ENCODE data around the gene PHYHD1. TPM values are rescaled to one million over a fixed set of nuclear protein-coding genes. Genes with fewer than 3 reads are reported as not detected.

Gene PHYHD1
- total RNA-seq, 1 donor from 2014 or later: 6.0 TPM

- Mint-ChIP-seq H3K27ac (ENCODE audit: unreplicated experiment) (no peak overlapping the region), H3K36me3 (ENCODE audit: unreplicated experiment) (peaks cover 3% of the 10 kb centered on the region), H3K9me3 (ENCODE audit: unreplicated experiment) (no peaks in the 10 kb centered on the region), H3K27me3 (ENCODE audit: unreplicated experiment) (no peaks in the 10 kb centered on the region), H3K4me1 (ENCODE audit: unreplicated experiment) (peaks cover 31% of the 10 kb centered on the region), H3K4me3 (ENCODE audit: unreplicated experiment) (no peak overlapping the region)
- TF ChIP-seq, protein P1, sequence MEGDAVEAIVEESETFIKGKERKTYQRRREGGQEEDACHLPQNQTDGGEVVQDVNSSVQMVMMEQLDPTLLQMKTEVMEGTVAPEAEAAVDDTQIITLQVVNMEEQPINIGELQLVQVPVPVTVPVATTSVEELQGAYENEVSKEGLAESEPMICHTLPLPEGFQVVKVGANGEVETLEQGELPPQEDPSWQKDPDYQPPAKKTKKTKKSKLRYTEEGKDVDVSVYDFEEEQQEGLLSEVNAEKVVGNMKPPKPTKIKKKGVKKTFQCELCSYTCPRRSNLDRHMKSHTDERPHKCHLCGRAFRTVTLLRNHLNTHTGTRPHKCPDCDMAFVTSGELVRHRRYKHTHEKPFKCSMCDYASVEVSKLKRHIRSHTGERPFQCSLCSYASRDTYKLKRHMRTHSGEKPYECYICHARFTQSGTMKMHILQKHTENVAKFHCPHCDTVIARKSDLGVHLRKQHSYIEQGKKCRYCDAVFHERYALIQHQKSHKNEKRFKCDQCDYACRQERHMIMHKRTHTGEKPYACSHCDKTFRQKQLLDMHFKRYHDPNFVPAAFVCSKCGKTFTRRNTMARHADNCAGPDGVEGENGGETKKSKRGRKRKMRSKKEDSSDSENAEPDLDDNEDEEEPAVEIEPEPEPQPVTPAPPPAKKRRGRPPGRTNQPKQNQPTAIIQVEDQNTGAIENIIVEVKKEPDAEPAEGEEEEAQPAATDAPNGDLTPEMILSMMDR (IDR thresholded peaks at IDR 0.05): no peak
- DNase-seq (ENCODE audit: extremely low spot score, unreplicated experiment): no peak
These were observed 19.4 kb upstream of the PHYHD1 start for GRCh38 chr9:128901379-128901778.

- H3K4me3 Mint-ChIP-seq (ENCODE audit: unreplicated experiment): no peak overlapping the region
- H3K9me3 Mint-ChIP-seq (ENCODE audit: unreplicated experiment): no peaks in the 10 kb centered on the region
- TF ChIP-seq, protein P1 (IDR thresholded peaks at IDR 0.05): no peak
- no peaks in the 10 kb centered on the region for H3K27me3 Mint-ChIP-seq (ENCODE audit: unreplicated experiment)
- peaks cover 3% of the 10 kb centered on the region for H3K36me3 Mint-ChIP-seq (ENCODE audit: unreplicated experiment)
- H3K27ac Mint-ChIP-seq (ENCODE audit: unreplicated experiment): no peak overlapping the region
- H3K4me1 Mint-ChIP-seq (ENCODE audit: unreplicated experiment): peaks cover 32% of the 10 kb centered on the region
- no peak for DNase-seq (ENCODE audit: extremely low spot score, unreplicated experiment)
These were observed 19.0 kb upstream of the PHYHD1 start for GRCh38 chr9:128901822-128902221.

DNA sequence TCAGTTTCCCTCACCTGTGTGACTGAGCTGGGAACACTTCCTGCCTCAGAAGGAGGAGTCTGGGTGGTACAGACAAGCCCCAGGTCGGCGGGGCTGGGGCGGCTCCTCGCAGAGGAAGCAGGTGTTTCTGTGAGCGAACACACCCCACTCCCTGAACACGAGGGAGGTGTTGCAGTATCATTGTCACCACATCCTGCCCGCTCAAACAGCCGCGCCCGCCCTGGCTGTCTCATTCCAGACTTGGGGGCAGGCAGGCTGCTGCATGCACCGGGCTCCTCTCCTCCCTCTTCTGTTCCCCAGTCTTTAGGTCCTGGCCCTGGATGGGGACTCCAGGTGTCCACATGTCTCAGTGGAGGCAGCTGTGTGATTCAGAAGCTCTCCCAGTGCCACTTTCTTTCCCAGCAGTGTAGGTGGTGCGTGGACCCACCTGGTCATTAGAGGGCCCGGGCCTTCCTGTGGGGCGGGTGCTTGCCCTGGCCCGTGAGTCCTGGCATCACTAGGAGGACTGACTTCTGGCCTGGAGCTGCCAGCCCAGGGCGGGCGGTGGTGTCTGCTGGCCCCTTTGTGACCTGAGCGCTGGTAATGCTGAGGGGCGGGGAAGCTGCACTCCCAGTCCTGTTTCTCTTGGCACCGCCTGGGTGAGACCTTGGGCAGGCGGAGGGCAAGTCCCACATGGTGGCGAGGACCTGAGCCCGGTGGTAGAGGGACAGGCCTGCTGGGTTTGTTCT lies 18.3 kb upstream of the PHYHD1 start:
- TF ChIP-seq, protein P1 (IDR thresholded peaks at IDR 0.05): no peak
- peaks cover 8% of the 10 kb centered on the region for H3K36me3 Mint-ChIP-seq (ENCODE audit: unreplicated experiment)
- H3K4me1 Mint-ChIP-seq (ENCODE audit: unreplicated experiment): peaks cover 32% of the 10 kb centered on the region

GRCh38 chr9:128903079-128903461 lies 17.7 kb upstream of the PHYHD1 start:
- no peak for DNase-seq (ENCODE audit: extremely low spot score, unreplicated experiment)
- Mint-ChIP-seq H3K9me3 (ENCODE audit: unreplicated experiment) (no peaks in the 10 kb centered on the region), H3K4me1 (ENCODE audit: unreplicated experiment) (peaks cover 32% of the 10 kb centered on the region), H3K36me3 (ENCODE audit: unreplicated experiment) (peaks cover 12% of the 10 kb centered on the region), H3K27me3 (ENCODE audit: unreplicated experiment) (no peaks in the 10 kb centered on the region), H3K27ac (ENCODE audit: unreplicated experiment) (no peak overlapping the region), H3K4me3 (ENCODE audit: unreplicated experiment) (no peak overlapping the region)
- TF ChIP-seq, protein P1 (IDR thresholded peaks at IDR 0.05): no peak

More for the DNA sequence above, 18.3 kb upstream of the PHYHD1 start:
- Mint-ChIP-seq H3K27me3 (ENCODE audit: unreplicated experiment) (no peaks in the 10 kb centered on the region), H3K4me3 (ENCODE audit: unreplicated experiment) (no peak overlapping the region), H3K9me3 (ENCODE audit: unreplicated experiment) (no peaks in the 10 kb centered on the region), H3K27ac (ENCODE audit: unreplicated experiment) (no peak overlapping the region)
- no peak for DNase-seq (ENCODE audit: extremely low spot score, unreplicated experiment)

GRCh38 chr9:128903871-128904620 lies 16.7 kb upstream of the PHYHD1 start:
- no peak for DNase-seq (ENCODE audit: extremely low spot score, unreplicated experiment)
- peaks cover 18% of the 10 kb centered on the region for H3K36me3 Mint-ChIP-seq (ENCODE audit: unreplicated experiment)
- H3K9me3 Mint-ChIP-seq (ENCODE audit: unreplicated experiment): no peaks in the 10 kb centered on the region
- no peak overlapping the region for H3K4me3 Mint-ChIP-seq (ENCODE audit: unreplicated experiment)
- H3K27me3 Mint-ChIP-seq (ENCODE audit: unreplicated experiment): no peaks in the 10 kb centered on the region
- peak overlapping the region; percentile 73 for H3K27ac Mint-ChIP-seq (ENCODE audit: unreplicated experiment)
- TF ChIP-seq, protein P1 (IDR thresholded peaks at IDR 0.05): no peak
- peaks cover 29% of the 10 kb centered on the region for H3K4me1 Mint-ChIP-seq (ENCODE audit: unreplicated experiment)
